Colon (tissue), 2 donors: ENCODE results near the gene ZGPAT.

ENCODE experiments used
- FAIRE-seq: peaks from 2 replicates; lab custom pipeline; 2012; peaks lifted over from hg19 to GRCh38; lab: Jason Lieb, UNC
- donor health status: control.
- donor health status: control.

ZGPAT gene

GRCh38 chr20:63678667-63679465 lies 29.0 kb upstream of the ZGPAT start:
- no peak for FAIRE-seq

- FAIRE-seq, result no peak
These were observed 28.0 kb upstream of the ZGPAT start for GRCh38 chr20:63679799-63680305.

DNA sequence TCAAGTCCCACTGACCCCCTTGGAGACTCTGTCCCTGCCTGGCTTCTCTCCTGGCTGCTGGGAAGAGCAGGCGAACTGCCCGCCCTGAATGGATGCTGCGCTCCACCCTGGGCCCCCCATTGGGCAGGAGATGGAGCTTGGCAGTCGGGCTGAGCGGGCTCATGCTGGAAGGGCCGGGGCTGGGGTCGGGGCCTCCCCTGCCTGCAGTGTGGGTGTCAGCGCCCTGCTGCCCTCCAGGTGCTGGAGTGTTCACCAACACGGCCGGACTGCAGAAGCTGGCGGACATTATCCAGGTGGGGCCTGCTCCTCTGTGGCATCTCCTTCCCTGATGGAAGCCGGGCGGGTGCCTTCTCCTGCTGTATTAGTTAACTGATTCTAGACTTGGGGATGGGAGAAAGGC lies 27.4 kb upstream of the ZGPAT start:
- FAIRE-seq, result no peak

GRCh38 chr20:63680857-63681608 lies 26.8 kb upstream of the ZGPAT start:
- FAIRE-seq, result no peak

GRCh38 chr20:63681609-63682142 lies 26.2 kb upstream of the ZGPAT start:
- FAIRE-seq, result no peak

DNA sequence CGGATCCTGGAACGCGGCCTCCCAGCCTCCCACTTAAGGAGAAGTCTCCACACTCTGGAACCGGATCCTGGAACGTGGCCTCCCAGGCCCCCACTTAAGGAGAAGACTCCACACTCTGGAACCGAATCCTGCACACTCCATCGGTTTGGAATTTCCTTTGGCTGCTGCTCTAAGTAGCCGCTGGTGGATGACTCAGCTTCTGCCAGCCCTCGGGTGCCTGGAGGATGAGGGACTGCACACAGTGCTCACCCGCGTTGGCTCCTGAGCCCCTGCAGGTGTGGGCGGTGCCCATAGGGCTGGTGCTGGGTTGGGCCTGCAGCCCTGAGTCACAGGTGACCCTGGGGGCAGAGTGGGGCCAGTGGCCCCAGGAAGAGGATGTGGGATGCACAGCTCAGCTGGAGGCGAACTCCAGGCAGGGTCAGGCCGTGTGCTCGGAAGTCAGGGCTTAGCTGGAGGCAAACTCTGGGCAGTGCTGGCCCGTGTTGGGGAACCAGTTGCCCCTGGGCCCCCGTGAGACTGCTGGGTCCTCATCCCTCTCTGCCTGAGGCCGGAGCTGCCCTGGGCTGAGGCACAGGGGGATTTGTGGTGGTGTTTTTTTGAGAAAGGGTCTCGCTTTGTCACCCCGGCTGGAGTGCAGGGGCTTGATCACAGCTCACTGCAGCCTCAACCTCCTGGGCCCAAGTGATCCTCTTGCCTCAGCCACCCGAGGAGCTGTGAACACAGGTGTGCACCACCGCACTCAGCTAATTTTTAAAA lies 25.3 kb upstream of the ZGPAT start:
- no peak for FAIRE-seq

- no peak for FAIRE-seq
These were observed 22.4 kb upstream of the ZGPAT start for GRCh38 chr20:63685269-63686026.

DNA sequence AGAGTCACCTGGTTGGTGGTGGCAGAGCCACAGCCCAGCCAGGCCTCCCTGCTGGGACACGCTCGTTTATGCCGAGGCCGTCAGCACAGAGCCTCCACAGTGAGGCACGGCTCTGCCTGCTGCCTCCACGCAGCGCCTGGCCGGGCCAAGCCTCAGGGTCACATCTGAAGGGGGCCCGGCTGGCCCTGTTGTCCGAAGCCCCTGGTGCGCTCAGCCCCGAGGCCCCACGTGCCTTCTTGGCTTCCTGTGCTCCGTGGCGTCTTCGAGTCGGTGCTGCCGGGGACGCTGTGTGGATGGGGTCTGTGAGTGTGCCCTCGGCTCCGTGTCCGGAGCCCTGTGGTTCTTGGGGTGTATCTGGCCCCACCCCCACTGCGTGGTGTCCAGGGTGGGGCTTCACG lies 21.7 kb upstream of the ZGPAT start:
- no peak for FAIRE-seq

- no peak for FAIRE-seq
These were observed 21.1 kb upstream of the ZGPAT start for GRCh38 chr20:63686492-63687321.

GRCh38 chr20:63687419-63688178 lies 20.2 kb upstream of the ZGPAT start:
- FAIRE-seq, result no peak

GRCh38 chr20:63688228-63689045 lies 19.4 kb upstream of the ZGPAT start:
- no peak for FAIRE-seq

- FAIRE-seq, result no peak
These were observed 18.5 kb upstream of the ZGPAT start for GRCh38 chr20:63689046-63690002.

DNA sequence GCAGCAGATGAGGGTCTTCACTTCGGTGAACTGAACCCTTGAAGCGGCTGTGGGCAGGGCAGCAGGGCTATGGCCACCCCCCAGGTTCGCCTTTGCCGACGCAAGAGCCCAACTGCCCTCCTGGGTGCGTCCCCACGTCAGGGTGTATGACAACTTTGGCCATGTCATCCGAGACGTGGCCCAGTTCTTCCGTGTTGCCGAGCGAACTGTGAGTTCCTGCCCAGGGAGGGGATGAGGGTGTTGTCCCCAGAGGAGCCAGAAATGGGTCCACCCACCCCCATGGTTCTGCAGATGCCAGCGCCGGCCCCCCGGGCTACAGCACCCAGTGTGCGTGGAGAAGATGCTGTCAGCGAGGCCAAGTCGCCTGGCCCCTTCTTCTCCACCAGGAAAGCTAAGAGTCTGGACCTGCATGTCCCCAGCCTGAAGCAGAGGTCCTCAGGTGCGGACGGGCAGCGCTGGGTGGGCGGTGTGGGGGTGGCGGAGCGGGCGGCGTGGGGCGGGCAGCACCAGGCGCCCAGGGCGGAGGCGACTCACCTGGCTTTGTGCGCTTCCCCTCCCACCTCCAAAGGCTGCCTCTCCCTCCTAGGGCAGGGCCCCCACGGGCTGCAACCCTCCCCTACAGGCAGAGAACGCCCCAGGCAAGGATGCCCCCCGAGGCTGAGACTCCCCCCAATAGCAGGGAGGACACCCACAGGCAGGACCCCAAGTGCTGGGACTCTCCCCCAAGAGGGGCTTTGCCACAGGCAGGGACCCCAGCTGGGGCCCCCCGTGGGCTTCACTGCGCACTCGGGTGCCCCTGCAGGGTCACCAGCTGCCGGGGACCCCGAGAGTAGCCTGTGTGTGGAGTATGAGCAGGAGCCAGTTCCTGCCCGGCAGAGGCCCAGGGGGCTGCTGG lies 17.6 kb upstream of the ZGPAT start:
- no peak for FAIRE-seq

GRCh38 chr20:63690898-63691710 lies 16.7 kb upstream of the ZGPAT start:
- no peak for FAIRE-seq

GRCh38 chr20:63691711-63692435 lies 16.0 kb upstream of the ZGPAT start:
- FAIRE-seq, result no peak
